HG02981 (cell line): ENCODE measurements around the gene FLYWCH2.
"Not testable (repeated sequence)": the region's sequence is repeated elsewhere in the genome, so short reads cannot be mapped to it uniquely, and the experiment has no call there.

ENCODE experiments used
- ATAC-seq: cut with Tn5 transposase; IDR thresholded peaks from one replicate; pipeline ENCODE4 v1.9.1; 2021; ENCODE audit warnings: mild to moderate bottlenecking, moderate library complexity; ENCODE audit not compliant: unreplicated experiment

FLYWCH2 gene

DNA sequence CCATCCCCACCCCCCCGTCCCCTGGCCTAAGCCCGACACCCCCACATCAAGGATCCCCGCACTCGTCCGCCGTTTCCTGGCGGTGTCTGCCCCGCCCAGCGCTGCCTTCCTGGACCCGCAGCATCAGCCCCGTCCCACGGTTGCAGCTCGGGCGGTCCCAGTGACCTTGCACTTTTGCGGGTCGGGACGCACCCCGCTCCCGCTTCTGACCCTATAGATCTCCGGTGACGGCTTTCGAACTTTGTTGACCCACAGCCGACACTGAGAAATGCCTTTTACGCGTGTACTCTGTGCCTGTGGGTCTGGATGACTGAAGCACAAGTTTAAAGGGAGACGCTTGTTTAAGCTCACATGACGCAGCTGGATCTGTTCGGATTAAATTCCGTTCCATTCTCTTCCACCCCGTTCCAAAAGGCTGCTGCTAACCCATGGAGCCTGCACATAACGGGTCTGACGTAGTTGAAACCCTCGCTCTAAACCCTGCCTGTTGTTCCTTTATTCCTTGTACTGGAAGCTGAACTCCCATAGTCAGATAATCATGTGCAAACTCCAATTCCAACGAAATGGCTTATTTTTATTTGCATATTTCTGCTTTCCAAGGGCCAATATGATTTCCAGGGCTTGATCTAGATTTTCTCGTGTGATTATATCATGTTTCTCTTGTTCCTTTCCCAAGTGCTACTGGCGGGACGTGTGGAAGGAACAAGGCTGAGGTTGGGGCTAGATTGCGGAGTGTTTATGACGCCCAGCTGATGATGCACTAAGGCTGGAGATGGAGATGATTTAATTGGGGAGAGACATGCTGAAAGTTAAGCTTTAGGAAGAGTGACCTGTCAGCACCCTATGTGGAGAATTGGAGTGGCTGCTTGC is 29.6 kb downstream of the FLYWCH2 start:
- no peak for ATAC-seq

DNA sequence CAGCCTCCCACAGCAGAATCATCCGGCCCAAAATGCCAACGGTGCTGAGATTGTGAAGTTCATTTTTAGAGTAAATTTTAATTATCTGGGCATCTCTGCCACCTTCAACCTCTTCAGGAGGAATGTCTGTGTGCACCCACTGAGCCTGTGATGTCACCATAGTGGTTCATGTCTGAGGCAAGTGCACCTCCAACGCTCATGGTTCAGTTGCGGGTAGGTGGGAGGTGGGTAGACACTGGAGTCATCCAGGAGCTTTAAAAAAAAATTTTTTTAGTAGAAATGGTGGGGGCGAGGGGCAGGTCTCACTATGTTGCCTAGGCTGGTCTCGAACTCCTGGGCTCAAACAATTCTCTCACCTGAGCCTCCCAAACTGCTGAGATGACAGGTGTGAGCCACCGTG is 30.6 kb downstream of the FLYWCH2 start:
- no peak for ATAC-seq

DNA sequence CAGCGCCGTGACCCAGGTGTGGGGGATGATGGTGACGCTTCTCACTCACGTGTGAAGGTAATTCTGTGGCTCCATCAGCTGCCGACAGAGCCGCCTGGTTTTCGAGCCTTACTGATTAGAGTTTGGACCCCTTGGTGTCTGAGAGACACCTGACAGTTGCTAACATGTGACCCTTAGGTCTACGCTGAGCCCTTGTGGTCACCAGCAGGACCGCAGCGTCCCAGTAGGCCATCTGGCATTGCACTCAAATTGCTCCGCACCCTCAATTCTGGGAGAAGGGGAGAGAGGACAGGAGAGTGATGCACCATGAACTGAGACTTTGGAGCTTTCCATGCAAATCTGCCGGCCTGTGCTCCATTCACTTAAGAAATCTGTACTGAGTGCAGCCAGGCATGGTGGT is 31.2 kb downstream of the FLYWCH2 start:
- no peak for ATAC-seq

DNA sequence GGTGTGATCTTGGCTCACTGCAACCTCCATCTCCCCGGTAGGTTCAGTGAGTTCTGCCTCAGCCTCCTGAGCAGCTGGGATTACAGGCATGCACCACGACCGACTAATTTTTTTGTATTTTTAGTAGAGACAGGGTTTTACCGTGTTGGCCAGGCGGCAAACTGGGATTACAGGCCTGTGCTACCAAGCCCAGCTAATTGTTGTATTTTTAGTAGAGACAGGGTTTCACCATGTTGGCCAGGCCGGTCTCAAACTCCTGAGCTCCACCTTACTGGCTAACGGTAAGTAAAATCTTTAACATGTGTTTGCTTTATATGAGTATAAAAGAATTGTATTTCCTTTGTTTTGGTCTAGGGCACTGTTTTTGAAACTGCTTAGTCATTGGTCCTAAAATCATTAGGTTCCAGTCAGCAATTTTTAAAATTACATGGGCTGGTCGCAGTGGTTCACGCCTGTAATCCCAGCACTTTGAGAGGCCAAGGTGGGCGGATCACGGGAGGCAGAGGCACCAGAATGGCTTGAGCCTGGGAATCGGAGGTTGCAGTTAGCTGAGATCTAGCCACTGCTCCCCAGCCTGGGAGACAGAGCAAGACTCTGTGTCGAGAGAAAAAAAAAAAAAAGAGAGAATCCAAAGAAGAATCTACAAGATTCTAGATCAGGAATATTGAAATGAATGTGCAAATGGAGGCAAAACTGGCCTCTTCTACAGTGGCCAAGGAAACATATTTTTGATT is 32.3 kb downstream of the FLYWCH2 start:
- ATAC-seq: no peak

DNA sequence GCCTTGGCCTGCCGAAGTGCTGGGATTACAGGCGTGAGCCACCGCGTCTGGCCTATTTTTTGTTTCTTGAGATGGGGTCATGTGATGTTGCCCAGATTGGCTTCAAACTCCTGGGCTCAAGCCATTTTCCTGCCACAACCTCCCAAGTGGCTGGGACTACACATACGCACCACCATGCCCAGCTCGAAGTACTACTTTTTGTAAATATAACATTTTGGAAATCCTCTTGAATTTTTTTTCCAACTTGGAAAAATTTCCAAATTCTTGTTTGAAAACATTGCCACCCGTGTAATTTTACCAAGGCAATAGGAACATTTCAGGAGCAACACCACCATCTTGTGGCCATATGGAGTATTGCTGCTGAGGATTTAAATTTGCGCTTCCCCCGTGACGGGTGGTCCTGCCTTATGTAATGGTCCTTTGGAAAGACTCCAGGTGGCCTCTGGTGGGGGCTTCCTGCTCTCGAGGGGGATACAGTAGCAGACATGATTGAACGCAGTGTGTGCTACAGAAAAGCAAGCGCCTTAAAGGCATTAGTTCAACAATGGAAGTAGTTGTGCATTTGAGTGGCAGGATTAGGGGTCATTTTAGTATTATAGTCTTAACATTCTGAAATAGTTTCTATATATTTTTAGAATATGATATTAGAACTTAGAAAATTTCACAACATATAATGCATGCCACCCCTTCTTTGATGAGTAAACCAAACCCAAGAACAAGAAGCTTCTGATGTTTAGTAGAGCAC is 36.7 kb downstream of the FLYWCH2 start:
- no peak for ATAC-seq

DNA sequence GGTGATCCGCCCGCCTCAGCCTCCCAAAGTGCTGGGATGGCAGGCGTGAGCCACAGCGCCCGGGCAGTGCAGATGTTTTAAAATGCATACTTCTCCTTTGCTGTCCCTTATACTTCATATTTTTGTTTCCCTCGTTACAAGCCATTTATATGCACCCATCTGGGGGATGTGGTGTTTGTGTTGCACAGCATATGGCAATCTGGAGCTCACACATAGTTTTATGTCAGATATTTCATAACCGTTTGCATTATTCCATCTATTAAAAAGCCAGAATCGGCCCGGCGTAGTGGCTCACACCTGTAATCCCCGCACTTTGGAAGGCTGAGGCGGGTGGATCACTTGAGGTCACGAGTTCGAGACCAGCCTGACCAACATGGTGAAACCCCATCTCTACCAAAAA is 40.5 kb downstream of the FLYWCH2 start:
- no peak for ATAC-seq

DNA sequence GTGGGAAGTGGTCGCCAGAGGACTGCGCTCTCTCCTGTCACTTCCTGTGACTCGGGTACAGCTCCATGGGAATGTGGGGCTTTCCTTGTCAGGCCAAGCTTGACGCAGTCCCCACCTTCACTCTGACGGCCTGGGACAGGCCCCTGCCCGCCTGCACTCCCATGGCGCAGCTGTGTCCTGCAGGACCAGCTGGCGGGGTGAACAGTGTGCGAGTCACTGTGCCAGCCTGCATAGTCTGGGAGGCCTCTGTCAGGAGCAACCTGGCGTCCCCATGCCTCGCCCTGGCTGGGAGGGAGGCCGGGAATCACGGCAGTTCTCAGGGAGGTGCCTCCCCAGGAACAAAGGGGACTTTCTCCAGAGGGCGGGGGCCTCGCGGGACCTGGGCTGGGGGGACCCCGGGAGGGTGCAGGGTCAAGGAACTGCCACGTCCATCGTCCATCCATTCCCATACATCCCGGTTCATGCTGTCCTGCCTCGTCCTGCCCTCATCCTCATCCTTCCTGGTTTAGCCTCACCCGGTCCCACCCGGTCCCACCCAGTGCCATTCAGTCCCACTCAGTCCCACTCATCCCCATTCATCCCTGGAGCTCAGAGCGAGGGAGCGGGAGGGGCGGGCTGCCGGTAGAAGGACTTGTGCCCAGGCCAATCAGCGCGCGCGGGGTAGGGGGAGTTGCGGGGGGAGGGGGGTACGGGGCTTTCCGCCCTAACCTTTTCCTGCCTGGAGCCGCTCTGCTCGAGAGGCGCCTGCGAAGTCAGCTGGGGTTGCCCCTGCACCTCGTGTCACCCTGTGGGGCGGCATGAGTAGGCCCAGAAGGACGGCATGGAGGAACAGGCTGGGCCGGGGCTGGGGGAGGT is 42.1 kb downstream of the FLYWCH2 start:
- ATAC-seq: no peak

DNA sequence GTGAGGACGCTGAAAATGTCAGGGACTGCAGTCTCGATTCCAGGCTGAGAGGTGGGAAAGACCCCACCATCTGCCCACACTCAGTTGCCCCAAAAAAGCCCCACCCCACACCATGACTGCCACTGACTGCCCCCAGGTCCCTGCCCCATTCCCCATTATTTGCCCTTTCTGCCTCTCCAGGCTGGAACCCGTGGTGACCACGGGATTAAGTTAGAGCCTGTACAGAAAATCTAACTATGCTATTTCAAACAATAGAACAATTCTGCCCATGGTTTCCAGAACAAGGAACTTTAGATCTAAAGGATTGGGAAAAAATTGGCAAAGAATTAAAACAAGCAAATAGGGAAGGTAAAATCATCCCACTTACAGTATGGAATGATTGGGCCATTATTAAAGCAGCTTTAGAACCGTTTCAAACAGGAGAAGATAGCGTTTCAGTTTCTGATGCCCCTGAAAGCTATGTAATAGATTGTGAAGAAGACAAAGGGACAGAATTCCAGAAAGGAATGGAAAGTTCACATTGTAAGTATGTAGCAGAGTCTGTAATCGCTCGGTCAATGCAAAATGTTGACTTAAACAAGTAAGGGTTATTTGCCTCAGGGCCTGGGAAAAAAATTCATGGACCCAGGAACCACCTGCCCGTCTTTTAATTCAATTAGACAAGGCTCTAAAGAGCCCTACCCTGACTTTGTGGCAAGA is 43.1 kb downstream of the FLYWCH2 start:
- no peak for ATAC-seq

DNA sequence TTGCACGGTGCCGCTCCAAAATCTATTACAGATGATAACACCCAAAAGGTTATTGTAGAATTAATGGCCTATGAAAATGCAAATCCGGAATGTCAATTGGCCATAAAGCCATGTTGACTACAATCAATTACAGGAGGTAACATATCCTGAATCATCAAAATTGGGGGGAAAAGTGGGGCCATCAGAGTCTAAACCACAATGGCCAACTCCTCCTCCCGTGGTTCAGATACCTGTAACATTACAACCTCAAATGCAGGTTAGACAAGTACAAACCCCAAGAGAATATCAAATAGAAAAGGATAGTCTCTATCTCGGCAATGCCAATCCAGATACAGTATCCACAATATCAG is 43.6 kb downstream of the FLYWCH2 start:
- no peak for ATAC-seq

DNA sequence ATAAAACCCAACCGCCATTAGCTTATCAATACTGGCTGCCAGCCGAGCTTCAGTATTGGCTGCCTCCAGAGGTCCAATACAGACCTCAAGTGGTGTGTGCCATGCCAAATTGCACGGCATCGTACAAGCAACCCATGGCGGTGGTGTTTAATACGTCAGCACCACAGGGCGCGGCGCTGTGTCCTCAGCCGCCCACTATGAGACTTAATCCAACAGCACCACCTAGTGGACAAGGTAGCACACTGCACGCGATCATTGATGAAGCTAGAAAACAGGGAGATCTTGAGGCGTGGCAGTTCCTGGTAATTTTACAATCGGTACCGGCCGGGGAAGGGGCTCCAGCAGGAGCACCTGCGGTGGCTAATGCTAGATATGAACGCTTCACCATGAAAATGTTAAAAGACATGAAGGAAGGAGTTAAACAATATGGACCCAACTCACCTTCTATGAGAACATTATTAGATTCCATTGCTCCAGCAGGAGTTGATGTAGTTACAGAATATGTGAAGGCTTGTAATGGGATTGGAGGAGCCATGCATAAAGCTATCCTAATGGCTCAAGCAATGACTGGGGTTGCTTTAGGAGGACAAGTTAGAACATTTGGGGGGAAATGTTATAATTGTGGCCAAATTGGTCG is 44.1 kb downstream of the FLYWCH2 start:
- no peak for ATAC-seq

DNA sequence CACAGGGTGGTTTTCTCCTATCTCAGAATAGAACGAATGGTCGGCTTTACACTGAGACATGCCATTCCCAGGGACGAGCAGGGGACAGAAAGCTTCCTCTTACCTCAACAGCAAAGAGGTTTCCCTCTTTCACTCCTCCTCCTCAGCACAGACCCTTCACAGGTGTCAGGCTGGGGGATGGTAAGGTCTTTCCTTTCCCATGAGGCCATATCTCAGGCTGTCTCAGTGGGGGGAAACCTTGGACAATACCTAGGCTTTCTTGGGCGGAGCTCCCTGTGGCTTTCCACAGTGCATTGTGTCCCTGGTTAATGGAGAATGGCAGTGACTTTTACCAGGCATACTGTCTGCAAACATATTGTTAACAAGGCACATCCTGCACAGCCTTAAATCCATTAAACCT is 45.1 kb downstream of the FLYWCH2 start:
- not testable (repeated sequence) for ATAC-seq

DNA sequence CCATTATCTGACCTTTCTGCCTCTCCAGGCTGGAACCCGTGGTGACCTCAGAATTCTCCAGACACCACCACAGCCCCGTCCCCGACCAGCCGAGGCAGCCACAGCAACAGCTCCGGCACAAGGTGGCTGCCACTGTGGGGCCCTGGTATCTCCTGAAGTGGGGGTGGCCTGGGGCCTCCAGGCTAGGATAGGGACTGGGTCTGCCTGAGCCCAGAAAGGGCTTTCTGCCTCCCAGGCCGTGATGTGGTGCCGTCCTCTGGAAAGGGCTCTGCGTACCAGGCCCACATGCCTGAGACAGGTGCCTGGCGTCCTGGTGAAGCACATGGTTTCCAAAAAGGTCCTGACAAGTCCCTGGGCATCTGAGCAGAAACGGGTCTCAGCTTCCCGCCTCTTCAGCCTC is 45.8 kb downstream of the FLYWCH2 start:
- ATAC-seq: no peak

DNA sequence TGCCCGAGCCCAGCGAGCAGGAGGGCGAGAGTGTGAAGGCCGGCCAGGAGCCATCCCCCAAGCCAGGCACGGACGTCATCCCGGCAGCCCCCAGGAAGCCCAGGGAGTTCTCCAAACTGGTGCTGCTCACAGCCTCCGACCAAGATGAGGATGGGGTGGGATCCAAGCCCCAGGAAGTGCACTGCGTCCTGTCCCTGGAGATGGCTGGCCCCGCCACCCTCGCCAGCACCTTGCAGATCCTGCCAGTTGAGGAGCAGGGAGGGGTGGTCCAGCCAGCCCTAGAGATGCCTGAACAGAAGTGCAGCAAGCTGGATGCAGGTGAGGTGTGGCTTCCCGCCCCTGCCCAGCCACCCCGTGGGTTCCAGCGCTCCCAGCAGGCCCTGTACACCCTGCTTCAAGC is 46.7 kb downstream of the FLYWCH2 start:
- ATAC-seq: no peak

DNA sequence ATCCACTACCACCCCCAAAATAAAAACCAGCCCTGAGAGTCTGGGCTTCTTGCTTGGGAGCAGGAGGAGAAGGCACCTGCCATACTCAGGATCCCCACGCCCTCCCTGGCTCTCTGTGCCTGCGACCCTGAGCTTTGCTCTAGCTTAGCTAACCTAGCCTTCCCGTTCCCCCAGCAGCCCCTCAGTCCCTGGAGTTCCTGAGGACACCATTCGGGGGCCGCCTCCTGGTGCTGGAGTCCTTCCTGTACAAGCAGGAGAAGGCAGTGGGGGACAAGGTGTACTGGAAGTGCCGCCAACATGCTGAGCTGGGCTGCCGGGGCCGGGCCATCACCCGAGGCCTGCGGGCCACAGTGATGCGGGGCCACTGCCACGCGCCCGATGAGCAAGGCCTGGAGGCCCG is 47.2 kb downstream of the FLYWCH2 start:
- ATAC-seq: no peak

DNA sequence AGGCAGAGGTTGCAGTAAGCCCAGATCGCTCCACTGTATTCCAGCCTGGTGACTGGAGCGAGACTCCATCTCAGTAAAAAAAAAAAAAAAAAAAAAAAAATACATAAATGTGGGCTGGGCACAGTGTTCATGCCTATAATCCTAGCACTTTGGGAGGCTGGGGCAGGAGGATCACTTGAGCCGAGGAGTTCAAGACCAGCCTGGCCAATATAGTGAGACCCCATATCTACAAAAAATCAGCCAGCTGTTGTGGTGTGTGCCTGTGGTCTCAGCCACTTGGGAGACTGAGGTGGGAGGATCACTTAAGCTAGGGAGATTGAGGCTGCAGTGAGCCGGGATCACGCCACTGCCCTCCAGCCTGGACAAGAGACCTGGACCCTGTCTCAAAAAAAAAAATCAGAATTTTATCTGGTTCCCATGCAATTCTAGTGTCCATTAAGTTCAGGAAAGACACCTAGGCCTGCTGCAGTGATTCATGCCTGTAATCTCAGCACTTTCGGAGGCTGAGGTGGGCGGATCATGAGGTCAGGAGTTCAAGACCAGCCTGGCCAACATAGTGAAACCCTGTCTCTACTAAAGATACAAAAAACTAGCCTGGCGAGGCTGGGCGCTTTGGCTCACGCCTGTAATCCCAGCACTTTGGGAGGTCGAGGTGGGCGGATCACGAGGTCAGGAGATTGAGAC is 48.4 kb downstream of the FLYWCH2 start:
- ATAC-seq: not testable (repeated sequence)

DNA sequence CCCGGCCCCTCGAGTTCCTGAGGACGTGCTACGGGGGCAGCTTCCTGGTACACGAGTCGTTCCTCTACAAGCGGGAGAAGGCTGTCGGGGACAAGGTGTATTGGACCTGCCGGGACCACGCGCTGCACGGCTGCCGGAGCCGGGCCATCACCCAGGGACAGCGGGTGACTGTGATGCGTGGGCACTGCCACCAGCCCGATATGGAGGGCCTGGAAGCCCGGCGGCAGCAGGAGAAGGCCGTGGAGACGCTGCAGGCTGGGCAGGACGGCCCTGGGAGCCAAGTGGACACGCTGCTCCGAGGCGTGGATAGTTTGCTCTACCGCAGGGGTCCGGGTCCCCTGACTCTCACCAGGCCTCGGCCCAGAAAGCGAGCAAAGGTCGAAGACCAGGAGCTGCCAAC is 50.1 kb downstream of the FLYWCH2 start:
- ATAC-seq: no peak

DNA sequence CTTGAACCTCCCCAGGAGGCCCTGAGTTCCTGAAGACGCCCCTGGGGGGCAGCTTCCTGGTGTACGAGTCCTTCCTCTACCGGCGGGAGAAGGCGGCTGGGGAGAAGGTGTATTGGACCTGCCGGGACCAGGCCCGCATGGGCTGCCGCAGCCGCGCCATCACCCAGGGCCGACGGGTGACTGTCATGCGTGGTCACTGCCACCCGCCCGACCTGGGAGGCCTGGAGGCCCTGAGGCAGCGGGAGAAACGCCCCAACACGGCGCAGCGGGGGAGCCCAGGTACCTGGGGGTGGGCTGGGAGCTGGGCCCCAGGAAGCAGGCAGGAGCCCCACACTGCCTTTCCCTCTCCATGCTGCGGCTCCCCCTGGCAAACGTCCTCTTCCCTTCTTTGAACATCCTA is 50.7 kb downstream of the FLYWCH2 start:
- ATAC-seq: no peak

DNA sequence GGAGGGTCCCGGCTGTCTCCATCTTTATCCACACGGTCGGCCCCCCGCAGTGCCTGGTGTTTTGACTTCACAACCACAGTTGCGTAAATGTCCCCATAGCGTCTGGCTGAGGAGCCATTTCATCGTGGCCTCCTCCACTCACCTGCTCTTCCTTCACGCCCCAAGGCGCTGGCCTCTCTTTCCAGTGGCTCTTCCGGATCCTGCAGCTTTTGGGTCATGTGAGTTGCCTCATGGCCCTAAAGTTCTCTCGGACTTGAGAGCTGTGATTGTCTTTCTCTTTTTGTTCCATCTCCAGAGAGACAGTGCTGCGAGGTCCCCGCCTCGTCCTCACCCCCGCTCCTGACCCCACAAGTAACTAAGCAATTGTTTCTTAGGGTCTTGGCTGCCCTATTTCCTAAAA is 51.4 kb downstream of the FLYWCH2 start:
- ATAC-seq: no peak

DNA sequence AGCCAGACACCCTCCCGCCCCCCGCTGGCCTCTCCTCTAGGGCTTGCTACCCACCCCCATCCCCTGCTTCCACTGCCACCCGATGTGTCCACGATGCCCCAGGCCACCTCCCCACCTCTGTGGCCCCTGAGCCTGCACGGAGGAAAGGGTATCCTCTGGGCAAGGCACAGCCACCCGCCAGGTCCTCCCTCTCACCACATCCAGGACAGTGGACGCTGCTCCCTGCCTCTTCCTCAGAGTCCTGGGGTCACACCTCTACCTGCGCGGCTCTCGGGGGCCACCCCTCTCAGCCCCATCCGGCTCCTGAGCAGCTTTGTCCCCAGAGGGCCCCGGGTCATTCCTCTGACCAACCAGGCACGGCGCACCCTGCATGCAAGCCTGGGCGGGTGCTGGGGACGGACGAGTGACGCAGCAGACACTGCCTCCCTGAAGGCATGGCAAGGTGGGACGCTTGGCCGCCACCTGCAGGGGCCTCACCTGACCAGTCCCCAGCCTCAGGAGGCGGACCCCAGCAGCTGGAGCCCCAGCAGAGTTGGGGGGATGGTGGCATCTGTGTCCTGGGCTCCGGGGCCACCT is 53.5 kb downstream of the FLYWCH2 start:
- ATAC-seq: no peak
